H9 (cell line): Measurements from ENCODE around the gene SBK2. TPM values are rescaled to one million over a fixed set of nuclear protein-coding genes. Genes with fewer than 3 reads are reported as not detected.

Experiments used
- DNase-seq: peaks from one replicate; pipeline ENCODE4 v3.0.0-alpha.2; 2017
- H2AFZ ChIP-seq: one replicate; pipeline ENCODE4 v1.6.1; 2013; ENCODE audit warnings: mild to moderate bottlenecking, low read length, control low read depth, moderate library complexity
- H2AK5ac ChIP-seq: 2 replicates; pipeline ENCODE4 v1.6.1; 2013; ENCODE audit warnings: low read length, control low read depth, mixed read lengths; ENCODE audit not compliant: insufficient read length
- H2BK120ac ChIP-seq: one replicate; pipeline ENCODE4 v1.6.1; 2013; ENCODE audit warnings: low read depth, mild to moderate bottlenecking, low read length, control low read depth, inconsistent platforms; ENCODE audit not compliant: poor library complexity, severe bottlenecking
- H2BK12ac ChIP-seq: 2 replicates; pipeline ENCODE4 v1.6.1; 2013; ENCODE audit warnings: low read length, control low read depth, mixed read lengths, low read depth; ENCODE audit not compliant: insufficient read length
- H2BK15ac ChIP-seq: 2 replicates; pipeline ENCODE4 v1.6.1; 2013; ENCODE audit warnings: low read depth, low read length, control low read depth
- H2BK20ac ChIP-seq: one replicate; pipeline ENCODE4 v1.6.1; 2013; ENCODE audit warnings: low read depth, mild to moderate bottlenecking, low read length, control low read depth, inconsistent platforms; ENCODE audit not compliant: poor library complexity, severe bottlenecking
- H2BK5ac ChIP-seq: 2 replicates; pipeline ENCODE4 v1.6.1; 2013; ENCODE audit warnings: low read length, control low read depth, mixed read lengths; ENCODE audit not compliant: insufficient read length
- H3K14ac ChIP-seq: 2 replicates; pipeline ENCODE4 v1.6.1; 2013; ENCODE audit warnings: low read length, control low read depth; ENCODE audit not compliant: insufficient read depth
- H3K18ac ChIP-seq: 2 replicates; pipeline ENCODE4 v1.6.1; 2013; ENCODE audit warnings: low read depth, mild to moderate bottlenecking, mixed read lengths, low read length, control low read depth; ENCODE audit not compliant: insufficient read length
- H3K23ac ChIP-seq: 2 replicates; pipeline ENCODE4 v1.6.1; 2013; ENCODE audit warnings: low read length, control low read depth, mixed read lengths, low read depth; ENCODE audit not compliant: insufficient read length
- H3K23me2 ChIP-seq: 2 replicates; pipeline ENCODE4 v1.6.1; 2013; ENCODE audit warnings: low read depth, mild to moderate bottlenecking, mixed read lengths, low read length, control low read depth; ENCODE audit not compliant: insufficient read length, poor library complexity, severe bottlenecking
- H3K27ac ChIP-seq: 2 replicates; pipeline ENCODE4 v1.5.1; 2013; ENCODE audit warnings: low read length, control low read depth, mixed read lengths, low read depth; ENCODE audit not compliant: insufficient read length
- H3K27me3 ChIP-seq: 2 replicates; pipeline ENCODE4 v1.6.1; 2013; ENCODE audit warnings: low read length, control low read depth, inconsistent platforms; ENCODE audit not compliant: insufficient read depth
- H3K4ac ChIP-seq: 2 replicates; pipeline ENCODE4 v1.6.1; 2013; ENCODE audit warnings: low read depth, mild to moderate bottlenecking, control low read depth, inconsistent platforms, low read length, moderate library complexity
- H3K4me1 ChIP-seq: 2 replicates; pipeline ENCODE4 v1.6.1; 2013; ENCODE audit warnings: low read length, control low read depth, inconsistent platforms; ENCODE audit not compliant: insufficient read depth
- H3K4me2 ChIP-seq: 2 replicates; pipeline ENCODE4 v1.6.1; 2013; ENCODE audit warnings: low read length, control low read depth, mixed read lengths; ENCODE audit not compliant: insufficient read length, insufficient read depth
- H3K56ac ChIP-seq: 2 replicates; pipeline ENCODE4 v1.6.1; 2013; ENCODE audit warnings: low read depth, mild to moderate bottlenecking, mixed read lengths, low read length, control low read depth; ENCODE audit not compliant: insufficient read length
- H3K79me1 ChIP-seq: 2 replicates; pipeline ENCODE4 v1.6.1; 2013; ENCODE audit warnings: low read depth, mild to moderate bottlenecking, moderate library complexity, low read length, control low read depth, inconsistent platforms; ENCODE audit not compliant: insufficient read depth, poor library complexity, severe bottlenecking
- H3K79me2 ChIP-seq: 2 replicates; pipeline ENCODE4 v1.6.1; 2013; ENCODE audit warnings: low read length, control low read depth, inconsistent platforms; ENCODE audit not compliant: insufficient read depth
- H3K9ac ChIP-seq: 2 replicates; pipeline ENCODE4 v1.6.1; 2013; ENCODE audit warnings: low read length, control low read depth, mixed read lengths; ENCODE audit not compliant: insufficient read length; ENCODE audit errors: extremely low read depth
- H3K9me3 ChIP-seq: one replicate; pipeline ENCODE4 v1.6.1; 2013; ENCODE audit warnings: low read depth, low read length, inconsistent platforms; ENCODE audit not compliant: control insufficient read depth
- H3T11ph ChIP-seq: one replicate; pipeline ENCODE4 v1.6.1; 2013; ENCODE audit warnings: mild to moderate bottlenecking, low read length, control low read depth, inconsistent platforms
- H4K20me1 ChIP-seq: one replicate; pipeline ENCODE4 v1.6.1; 2013; ENCODE audit not compliant: control insufficient read depth, insufficient read length, insufficient read depth
- H4K5ac ChIP-seq: 2 replicates; pipeline ENCODE4 v1.6.1; 2013; ENCODE audit warnings: low read depth, mild to moderate bottlenecking, mixed read lengths, low read length, control low read depth; ENCODE audit not compliant: insufficient read length
- H4K8ac ChIP-seq: replicated peaks from 2 replicates; pipeline ENCODE4 v1.6.1; 2013; ENCODE audit warnings: low read length, control low read depth, mixed read lengths, low read depth; ENCODE audit not compliant: insufficient read length
- H4K91ac ChIP-seq: 2 replicates; pipeline ENCODE4 v1.6.1; 2013; ENCODE audit warnings: low read depth, mild to moderate bottlenecking, moderate library complexity, mixed read lengths, low read length, control low read depth; ENCODE audit not compliant: insufficient read length
- H3K27ac Mint-ChIP-seq, 3 experiments: 2 replicates in 2 of 3; 3 replicates in 1 of 3; pipeline ENCODE4 v1.8.0; 2020 to 2021; ENCODE audit warnings: mixed read lengths in 3 of 3, mild to moderate bottlenecking in 1 of 3, moderate library complexity in 1 of 3
- H3K27me3 Mint-ChIP-seq: 2 replicates; pipeline ENCODE4 v1.8.0; 2021; ENCODE audit warnings: low read depth, mild to moderate bottlenecking, moderate library complexity, mixed read lengths
- H3K36me3 Mint-ChIP-seq, 3 experiments: 2 replicates in 2 of 3; 3 replicates in 1 of 3; pipeline ENCODE4 v1.8.0; 2020 to 2021; ENCODE audit warnings: low read depth in 3 of 3, mixed read lengths in 3 of 3; ENCODE audit not compliant: insufficient read depth in 1 of 3
- H3K4me1 Mint-ChIP-seq, 2 experiments: 2 replicates each; pipeline ENCODE4 v1.8.0; 2020; ENCODE audit warnings: mixed read lengths in 2 of 2
- H3K4me3 Mint-ChIP-seq, 2 experiments: 2 replicates in 1 of 2; 3 replicates in 1 of 2; pipeline ENCODE4 v1.8.0; 2020 to 2021; ENCODE audit warnings: mild to moderate bottlenecking in 2 of 2, mixed read lengths in 2 of 2, moderate library complexity in 1 of 2
- H3K9me3 Mint-ChIP-seq, 2 experiments: 2 replicates in 1 of 2; 3 replicates in 1 of 2; pipeline ENCODE4 v1.8.0; 2020; ENCODE audit warnings: mild to moderate bottlenecking in 2 of 2, mixed read lengths in 2 of 2, moderate library complexity in 1 of 2
- CTCF ChIP-seq: fragments of 200-600 bp; sonication (generic); conservative IDR thresholded peaks from 3 replicates; pipeline ENCODE4 v1.8.0; 2021; ENCODE audit warnings: antibody characterized with exemption, mild to moderate bottlenecking
- WGBS: extraction: QIAGEN DNeasy Blood & Tissue Kit; methylation state at CpG from one replicate; pipeline ENCODE4 v1.1.7; 2013; ENCODE audit warnings: missing lambda C conversion rate, low lambda C conversion rate, mixed read lengths; ENCODE audit not compliant: insufficient read length; ENCODE audit errors: extremely low coverage; 5-methylcytosine and 5-hydroxymethylcytosine counted together
- total RNA-seq: library from RNA; stranded (reverse); gene quantifications from 2 replicates; pipeline ENCODE4 v1.2.1, GENCODE V29; 2021

Gene SBK2
- total RNA-seq, 1 experiment from 2014 or later, result 2.8 TPM

DNA sequence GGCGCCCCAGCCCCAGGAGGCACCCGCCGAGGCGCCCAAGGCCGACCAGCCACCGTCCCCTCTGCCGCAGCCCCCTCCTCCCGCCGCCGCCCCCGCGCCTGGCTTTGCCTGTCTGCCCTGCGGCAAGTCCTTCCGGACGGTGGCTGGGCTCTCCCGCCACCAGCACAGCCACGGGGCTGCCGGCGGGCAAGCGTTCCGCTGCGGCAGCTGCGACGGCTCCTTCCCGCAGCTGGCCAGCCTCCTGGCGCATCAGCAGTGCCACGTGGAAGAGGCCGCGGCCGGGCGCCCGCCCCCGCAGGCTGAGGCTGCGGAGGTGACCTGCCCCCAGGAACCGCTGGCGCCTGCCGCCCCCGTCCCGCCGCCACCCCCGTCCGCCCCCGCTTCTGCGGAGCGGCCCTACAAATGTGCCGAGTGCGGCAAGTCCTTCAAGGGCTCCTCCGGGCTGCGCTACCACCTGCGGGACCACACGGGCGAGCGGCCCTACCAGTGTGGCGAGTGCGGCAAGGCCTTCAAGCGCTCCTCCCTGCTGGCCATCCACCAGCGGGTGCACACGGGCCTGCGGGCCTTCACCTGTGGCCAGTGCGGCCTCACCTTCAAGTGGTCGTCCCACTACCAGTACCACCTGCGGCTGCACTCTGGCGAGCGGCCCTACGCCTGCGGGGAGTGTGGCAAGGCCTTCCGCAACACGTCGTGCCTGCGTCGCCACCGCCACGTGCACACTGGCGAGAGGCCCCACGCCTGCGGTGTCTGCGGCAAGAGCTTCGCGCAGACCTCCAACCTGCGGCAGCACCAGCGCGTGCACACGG, 54.6 kb downstream of the SBK2 start:
- Histone ChIP-seq H3K4me2 (no peak overlapping the region), H4K8ac (no peak overlapping the region), H2AK5ac (no peak overlapping the region), H2BK15ac (no peak overlapping the region), H3K27ac (no peak overlapping the region), H3T11ph (no peak overlapping the region), H3K4ac (no peak overlapping the region), H2BK20ac (no peak overlapping the region), H3K79me1 (no peaks in the 10 kb centered on the region), H2BK5ac (no peak overlapping the region), H3K14ac (no peak overlapping the region), H4K20me1 (no peaks in the 10 kb centered on the region), H3K56ac (no peak overlapping the region), H4K91ac (no peak overlapping the region), H3K9me3 (no peaks in the 10 kb centered on the region), H3K27me3 (no peaks in the 10 kb centered on the region), H4K5ac (no peak overlapping the region), H3K18ac (no peak overlapping the region), H3K23me2 (no peaks in the 10 kb centered on the region), H2BK12ac (no peak overlapping the region), H2BK120ac (no peak overlapping the region), H2AFZ (no peak overlapping the region), H3K23ac (no peak overlapping the region), H3K4me1 (peaks cover under 1% of the 10 kb centered on the region; the same call in 1 of the 2 replicates), H3K9ac (no peak overlapping the region), H3K79me2 (no peaks in the 10 kb centered on the region)
- Mint-ChIP-seq H3K27ac (no peak overlapping the region), H3K4me1 (peaks cover 17 to 43% of the 10 kb centered on the region in 2 experiments), H3K9me3 (no peaks in the 10 kb centered on the region), H3K36me3 (peaks cover 2 to 19% (median 8%) of the 10 kb centered on the region in 3 experiments; a peak in 5 of 7 replicates), H3K27me3 (no peaks in the 10 kb centered on the region; the same call in 1 of the 2 replicates), H3K4me3 (no peak overlapping the region)
- no peak for TF ChIP-seq CTCF
- DNase-seq, result no peak
- WGBS, result no CpG with 5 or more reads among the region's 83 CpGs
